HepG2 (cell line): Measurements from ENCODE around the gene KBTBD2. TPM values are rescaled to one million over a fixed set of nuclear protein-coding genes. Genes with fewer than 3 reads are reported as not detected.

Experiments used
- ATAC-seq: fragments of 200-7000 bp; cut with Tn5 transposase; 3 replicates; pipeline ENCODE4 v1.9.1; 2020; ENCODE audit warnings: mild to moderate bottlenecking, moderate library complexity
- BruUV-seq: library from RNA; stranded (reverse); fragments of 400-500 nt; replicated peaks from 2 replicates; lab custom pipeline; 2021; lab: Mats Ljungman, UMichigan
- CTCF ChIA-PET: fragments of 300-600 bp; formaldehyde crosslinking; extraction: SDS; loops from one replicate; lab custom pipeline; 2021; ENCODE audit warnings: low total read pairs, inconsistent platforms, low intra/inter-chr PET ratio; lab: Yijun Ruan, JAX
- POLR2A ChIA-PET: fragments of 350-600 bp; sonication (Branson Sonifier 250); formaldehyde crosslinking; loops from one replicate; lab custom pipeline; 2020; ENCODE audit warnings: antibody characterized with exemption, inconsistent platforms; lab: Yijun Ruan, JAX
- DNase-seq: peaks from one replicate; pipeline ENCODE4 v3.0.0-alpha.2; 2015; ENCODE audit warnings: low spot score
- FAIRE-seq: peaks from 3 replicates; lab custom pipeline; 2011; peaks lifted over from hg19 to GRCh38; lab: Jason Lieb, UNC
- H2AFZ ChIP-seq: one replicate; pipeline ENCODE4 v1.6.1; 2011; ENCODE audit warnings: low read length, inconsistent platforms
- H3K27ac ChIP-seq: fragments of 300-600 bp; 3 replicates; pipeline ENCODE4 v1.8.0; 2011; ENCODE audit warnings: mixed run types, mild to moderate bottlenecking, mixed read lengths, low read length, inconsistent platforms; ENCODE audit not compliant: insufficient read depth; ENCODE audit errors: extremely low read length
- H3K27me3 ChIP-seq, 2 experiments: fragments of 200-600 bp in 1 of 2; 2 replicates in 1 of 2; 3 replicates in 1 of 2; pipeline versions ENCODE4 v1.6.0 to v1.8.0; 2011; ENCODE audit warnings: low read length in 2 of 2, mild to moderate bottlenecking in 2 of 2, moderate library complexity in 2 of 2, inconsistent platforms in 1 of 2; ENCODE audit not compliant: insufficient read depth in 2 of 2, control insufficient read depth in 1 of 2
- H3K36me3 ChIP-seq, 2 experiments: fragments of 200-600 bp in 1 of 2; replicated peaks in 1 of 2; 2 replicates in 1 of 2; 3 replicates in 1 of 2; pipeline versions ENCODE4 v1.5.1 to v1.8.0; 2011; ENCODE audit warnings: low read length in 2 of 2, inconsistent platforms in 1 of 2; ENCODE audit not compliant: insufficient read depth in 2 of 2, control insufficient read depth in 1 of 2
- H3K4me1 ChIP-seq: 2 replicates; pipeline ENCODE4 v1.5.1; 2012; ENCODE audit warnings: low read length, inconsistent platforms; ENCODE audit not compliant: insufficient read depth
- H3K4me2 ChIP-seq: 2 replicates; pipeline ENCODE4 v1.6.0; 2011; ENCODE audit warnings: low read depth, low read length, inconsistent platforms
- H3K4me3 ChIP-seq, 3 experiments: fragments of 200-600 bp in 1 of 3; sonication (generic), shearing (Covaris generic) in 1 of 3; replicated peaks in 1 of 3; 2 replicates each; pipeline ENCODE4 v1.5.1; 2011 to 2016; ENCODE audit warnings: low read length in 3 of 3, inconsistent platforms in 2 of 3, low read depth in 2 of 3, mild to moderate bottlenecking in 2 of 3, control low read depth in 1 of 3, mixed read lengths in 1 of 3; ENCODE audit not compliant: insufficient read depth in 1 of 3
- H3K79me2 ChIP-seq: one replicate; pipeline ENCODE4 v1.6.1; 2011; ENCODE audit warnings: low read length, inconsistent platforms; ENCODE audit not compliant: insufficient read depth
- H3K9ac ChIP-seq: 2 replicates; pipeline ENCODE4 v1.6.0; 2011; ENCODE audit warnings: mild to moderate bottlenecking, low read depth, low read length, inconsistent platforms; ENCODE audit not compliant: insufficient read depth
- H3K9me3 ChIP-seq: 2 replicates; pipeline ENCODE4 v1.5.1; 2012; ENCODE audit warnings: mild to moderate bottlenecking, low read length
- H4K20me1 ChIP-seq: 2 replicates; pipeline ENCODE4 v1.6.0; 2011; ENCODE audit warnings: inconsistent platforms, mild to moderate bottlenecking, low read length, moderate library complexity; ENCODE audit not compliant: insufficient read depth
- ARNT ChIP-seq: fragments of 450-650 bp; IDR thresholded peaks from 2 replicates; pipeline ENCODE4 v1.6.1; 2017
- CERS6 ChIP-seq: sonication (generic); formaldehyde crosslinking; IDR thresholded peaks from 2 replicates; pipeline ENCODE4 v1.5.0; 2020; ENCODE audit warnings: missing genetic modification reagents
- IRF9 ChIP-seq: sonication (generic); formaldehyde crosslinking; IDR thresholded peaks from 2 replicates; pipeline ENCODE4 v1.8.0; 2022; ENCODE audit warnings: missing genetic modification reagents, mild to moderate bottlenecking, borderline replicate concordance
- POGK ChIP-seq: sonication (generic); formaldehyde crosslinking; conservative IDR thresholded peaks from 2 replicates; pipeline ENCODE4 v1.8.0; 2022; ENCODE audit warnings: mild to moderate bottlenecking, moderate library complexity, missing genetic modification reagents
- POLR2AphosphoS2 ChIP-seq: IDR thresholded peaks from 2 replicates; pipeline ENCODE4 v1.6.1; 2011; ENCODE audit warnings: low read depth, low read length, improper control_type of control experiment
- ZNF232 ChIP-seq: sonication (generic); formaldehyde crosslinking; IDR thresholded peaks from 2 replicates; pipeline ENCODE4 v1.4.0; 2020; ENCODE audit warnings: missing genetic modification reagents, borderline replicate concordance
- ZNF781 ChIP-seq: sonication (generic); formaldehyde crosslinking; IDR thresholded peaks from 2 replicates; pipeline ENCODE4 v1.5.1; 2020; ENCODE audit warnings: borderline replicate concordance, mild to moderate bottlenecking, missing genetic modification reagents; ENCODE audit errors: not compliant biosample characterization
- in situ Hi-C: cut with HindIII; loops from 2 replicates; pipeline ENCODE4 v1.10.0; 2017; ENCODE audit warnings: low pct_unique_long_range_greater_than_20kb; ENCODE audit not compliant: extremely low pct_ligation_motif_present
- intact Hi-C: fragments of 100-400 bp; cut with micrococcal nuclease; formaldehyde crosslinking; loops from one replicate; pipeline ENCODE4 v1.10.0; 2022; ENCODE audit not compliant: unreplicated experiment
- polyA plus RNA-seq, 8 experiments: library from polyadenylated mRNA; depleted of rRNA in 3 of 8; stranded (reverse) in 7 of 8; unstranded in 1 of 8; fragments of >200 nt; fragmentation: Illumina TruSeq in 4 of 8; extraction: Trizol in 4 of 8; gene quantifications; 2 replicates each; pipeline versions ENCODE4 v1.2.1 to v1.2.3, GENCODE V29; 2011 to 2016; ENCODE audit warnings: low read depth in 4 of 8, missing spikeins in 1 of 8, mixed read lengths in 1 of 8; ENCODE audit not compliant: insufficient read depth in 1 of 8
- total RNA-seq, 5 experiments: library from RNA; depleted of rRNA; stranded (reverse); fragments of >200 nt; fragmentation: Illumina TruSeq; extraction: Trizol; gene quantifications; 2 replicates each; pipeline ENCODE4 v1.2.3, GENCODE V29; 2016; ENCODE audit warnings: low read depth in 1 of 5

KBTBD2 gene
- total and polyA plus RNA-seq, 2 of the 13 experiments (the other 11 are each of a cell fraction or from before 2014, with no cell fraction given) = 24.0 to 25.2 TPM

- no peaks in the 10 kb centered on the region for H3K36me3 ChIP-seq
- no peaks in the 10 kb centered on the region for H3K9me3 ChIP-seq
- no peak overlapping the region for H2AFZ ChIP-seq
- CTCF ChIA-PET = no interaction called here
- no peaks in the 10 kb centered on the region for H4K20me1 ChIP-seq
- H3K9ac ChIP-seq = no peak overlapping the region
- ATAC-seq = no peak
- no peak overlapping the region for H3K4me2 ChIP-seq
- BruUV-seq = no TSS peak
- TF ChIP-seq POLR2AphosphoS2 = no peak
- no peak for TF ChIP-seq ZNF781 (CRISPR knock-in tag)
- TF ChIP-seq IRF9 (CRISPR knock-in tag) = no peak
- no peak for TF ChIP-seq ZNF232 (CRISPR knock-in tag)
- TF ChIP-seq CERS6 (CRISPR knock-in tag) = no peak
- TF ChIP-seq POGK (CRISPR knock-in tag) = no peak
- TF ChIP-seq ARNT = no peak
- no peaks in the 10 kb centered on the region for H3K79me2 ChIP-seq
- no peaks in the 10 kb centered on the region for H3K27me3 ChIP-seq
- POLR2A ChIA-PET = no interaction called here
- H3K4me3 ChIP-seq = no peak overlapping the region
- in situ Hi-C loops (no loop called here), intact Hi-C loops (no loop called here)
- FAIRE-seq = no peak
- no peak overlapping the region for H3K27ac ChIP-seq
- H3K4me1 ChIP-seq = peaks cover 13% of the 10 kb centered on the region
- no peak for DNase-seq
Observed at GRCh38 chr7:32860090-32860489, 31.5 kb downstream of the KBTBD2 start.
